ENCODE measurements around the gene ALK. TPM values are rescaled to one million over a fixed set of nuclear protein-coding genes. Genes with fewer than 3 reads are reported as not detected.
A peak's percentile ranks its signal among the peaks of the same experiment; 100 is the strongest.

ALK gene
- total RNA-seq, 4 donors from 2014 or later, result 0.83 to 1.6 (median 1.2) TPM

DNA sequence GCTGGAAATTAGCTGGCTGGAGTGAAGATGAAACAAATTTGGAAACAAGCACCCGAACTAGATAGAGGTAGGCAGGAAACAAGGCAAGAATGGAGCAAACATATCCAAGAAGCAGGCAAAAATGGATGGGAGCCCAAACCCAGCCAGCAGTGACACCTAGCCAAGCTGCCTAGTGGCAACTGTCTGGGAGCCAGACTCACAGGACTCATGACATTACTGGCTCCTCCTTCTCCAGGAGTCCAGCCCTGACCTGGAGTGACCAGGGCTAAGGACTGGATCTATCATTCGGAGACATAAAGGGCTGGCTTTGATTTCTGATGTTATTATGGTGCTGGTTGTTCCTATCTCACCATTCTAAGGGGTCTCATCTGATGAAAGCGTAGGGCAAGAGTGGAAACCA lies 21.3 kb upstream of the ALK start:
- Histone ChIP-seq H3K27me3 (peaks cover 0 to 7% (median 0%) of the 10 kb centered on the region in 4 donors), H3K36me3 (no peaks in the 10 kb centered on the region), H3K27ac (replicated peaks in 1 of 4) (no peak overlapping the region), H3K4me1 (peaks cover 0 to 10% (median 0%) of the 10 kb centered on the region in 4 donors), H3K9me3 (no peaks in the 10 kb centered on the region), H3K4me3 (no peak overlapping the region)
- intact Hi-C loops (cut with DNase I), result no loop called here
- peak; percentile 55 for DNase-seq (ENCODE audit: extremely low spot score)
- WGBS, result 63% methylated on average over 3 of the region's 3 CpGs
- TF ChIP-seq EP300 (IDR thresholded peaks at IDR 0.05) (no peak), POLR2A (IDR thresholded peaks at IDR 0.05; ENCODE audit: low read depth) (no peak), POLR2AphosphoS5 (IDR thresholded peaks at IDR 0.05) (no peak)
- TF ChIP-seq, protein P1, sequence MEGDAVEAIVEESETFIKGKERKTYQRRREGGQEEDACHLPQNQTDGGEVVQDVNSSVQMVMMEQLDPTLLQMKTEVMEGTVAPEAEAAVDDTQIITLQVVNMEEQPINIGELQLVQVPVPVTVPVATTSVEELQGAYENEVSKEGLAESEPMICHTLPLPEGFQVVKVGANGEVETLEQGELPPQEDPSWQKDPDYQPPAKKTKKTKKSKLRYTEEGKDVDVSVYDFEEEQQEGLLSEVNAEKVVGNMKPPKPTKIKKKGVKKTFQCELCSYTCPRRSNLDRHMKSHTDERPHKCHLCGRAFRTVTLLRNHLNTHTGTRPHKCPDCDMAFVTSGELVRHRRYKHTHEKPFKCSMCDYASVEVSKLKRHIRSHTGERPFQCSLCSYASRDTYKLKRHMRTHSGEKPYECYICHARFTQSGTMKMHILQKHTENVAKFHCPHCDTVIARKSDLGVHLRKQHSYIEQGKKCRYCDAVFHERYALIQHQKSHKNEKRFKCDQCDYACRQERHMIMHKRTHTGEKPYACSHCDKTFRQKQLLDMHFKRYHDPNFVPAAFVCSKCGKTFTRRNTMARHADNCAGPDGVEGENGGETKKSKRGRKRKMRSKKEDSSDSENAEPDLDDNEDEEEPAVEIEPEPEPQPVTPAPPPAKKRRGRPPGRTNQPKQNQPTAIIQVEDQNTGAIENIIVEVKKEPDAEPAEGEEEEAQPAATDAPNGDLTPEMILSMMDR (IDR thresholded peaks at IDR 0.05), result no peak

DNA sequence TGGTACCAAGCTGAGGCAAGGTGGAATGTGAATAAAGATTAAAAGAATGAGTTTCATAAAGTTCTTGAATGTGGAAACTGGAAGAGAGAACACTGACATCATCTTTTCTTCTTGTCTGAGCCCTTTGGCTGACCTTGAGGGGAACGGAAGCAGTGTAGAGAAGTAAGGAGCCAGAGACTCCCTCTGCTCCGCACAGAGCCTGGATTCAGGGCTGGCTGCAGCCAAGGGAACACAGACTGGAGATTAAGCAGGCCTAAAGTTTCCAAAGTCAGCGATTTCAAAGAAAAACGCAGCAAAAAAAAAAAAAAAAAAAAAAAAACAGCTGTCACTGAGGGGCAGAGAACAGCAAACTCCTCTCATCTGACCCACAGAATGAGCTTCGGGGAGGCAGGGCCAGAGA lies 19.3 kb upstream of the ALK start:
- intact Hi-C loops (cut with DNase I), result no loop called here
- WGBS, result 40% methylated on average over 5 of the region's 5 CpGs
- H3K36me3 ChIP-seq, result no peaks in the 10 kb centered on the region
- H3K9me3 ChIP-seq, result no peaks in the 10 kb centered on the region
- peak; percentile 55 for DNase-seq (ENCODE audit: extremely low spot score)
- H3K27ac ChIP-seq (replicated peaks in 1 of 4), result no peak overlapping the region
- TF ChIP-seq POLR2A (IDR thresholded peaks at IDR 0.05; ENCODE audit: low read depth) (no peak), EP300 (IDR thresholded peaks at IDR 0.05) (no peak), POLR2AphosphoS5 (IDR thresholded peaks at IDR 0.05) (no peak)
- TF ChIP-seq, protein P1 (IDR thresholded peaks at IDR 0.05), result no peak
- H3K27me3 ChIP-seq, result peaks cover 0 to 5% (median 0%) of the 10 kb centered on the region in 4 donors
- H3K4me3 ChIP-seq, result no peak overlapping the region
- H3K4me1 ChIP-seq, result peaks cover 0 to 10% (median 0%) of the 10 kb centered on the region in 4 donors

DNA sequence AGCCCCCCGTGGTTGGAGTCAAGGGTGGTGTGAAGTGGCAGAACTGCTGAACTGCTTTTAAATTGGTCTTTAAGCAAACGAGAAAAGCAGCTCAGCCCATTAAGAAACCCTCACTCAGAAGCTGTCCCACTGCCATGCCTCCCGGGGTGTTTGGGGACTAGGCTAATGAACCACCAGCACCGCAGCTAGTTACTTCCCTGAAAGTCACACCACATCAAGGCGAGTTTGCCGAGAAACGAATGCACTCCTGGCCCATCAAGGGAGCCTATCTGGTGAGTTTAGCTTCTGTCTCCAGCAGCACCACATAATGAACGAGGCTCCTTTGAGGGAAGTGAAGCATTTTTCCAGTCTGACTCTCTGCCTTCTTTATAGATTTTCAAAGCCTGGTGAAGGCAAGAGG lies 14.6 kb upstream of the ALK start:
- peaks cover 0 to 12% (median 0%) of the 10 kb centered on the region in 4 donors for H3K27me3 ChIP-seq
- intact Hi-C loops (cut with DNase I), result no loop called here
- H3K36me3 ChIP-seq, result no peaks in the 10 kb centered on the region
- no peaks in the 10 kb centered on the region for H3K9me3 ChIP-seq
- TF ChIP-seq POLR2A (IDR thresholded peaks at IDR 0.05; ENCODE audit: low read depth) (no peak), EP300 (IDR thresholded peaks at IDR 0.05) (no peak), POLR2AphosphoS5 (IDR thresholded peaks at IDR 0.05) (no peak)
- TF ChIP-seq, protein P1 (IDR thresholded peaks at IDR 0.05), result no peak
- no peak for DNase-seq (ENCODE audit: extremely low spot score)
- H3K27ac ChIP-seq (replicated peaks in 1 of 4), result no peak overlapping the region
- 37% methylated on average over 8 of the region's 8 CpGs for WGBS
- H3K4me3 ChIP-seq, result no peak overlapping the region
- H3K4me1 ChIP-seq, result peaks cover 0 to 10% (median 0%) of the 10 kb centered on the region in 4 donors

DNA sequence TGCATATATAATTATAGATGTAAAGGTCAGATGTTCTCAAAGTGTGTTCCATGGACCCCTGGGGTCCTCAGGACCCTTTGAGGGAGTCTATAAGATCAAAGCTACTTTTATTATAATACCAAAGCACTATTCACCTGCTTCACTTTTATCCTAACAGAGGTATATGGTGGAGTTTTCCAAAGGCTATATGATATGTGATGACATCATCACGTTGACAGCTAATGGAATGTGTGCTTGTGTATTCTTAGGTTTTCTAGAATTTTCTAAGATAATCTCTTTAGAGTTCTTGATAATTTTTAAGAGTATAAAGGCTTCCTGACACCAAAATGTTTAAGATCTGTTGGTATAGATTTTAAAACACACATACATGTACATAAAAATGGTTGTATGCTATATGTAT lies 10.4 kb upstream of the ALK start:
- peak; percentile 10 for DNase-seq (ENCODE audit: extremely low spot score)
- H3K9me3 ChIP-seq, result no peaks in the 10 kb centered on the region
- no peaks in the 10 kb centered on the region for H3K36me3 ChIP-seq
- 13% methylated on average over 1 of the region's 1 CpG for WGBS
- H3K27me3 ChIP-seq, result peaks cover 0 to 12% (median 0%) of the 10 kb centered on the region in 4 donors
- H3K27ac ChIP-seq (replicated peaks in 1 of 4), result no peak overlapping the region
- TF ChIP-seq, protein P1 (IDR thresholded peaks at IDR 0.05), result no peak
- no peak overlapping the region for H3K4me3 ChIP-seq
- intact Hi-C loops (cut with DNase I), result no loop called here
- no peaks in the 10 kb centered on the region for H3K4me1 ChIP-seq

DNA sequence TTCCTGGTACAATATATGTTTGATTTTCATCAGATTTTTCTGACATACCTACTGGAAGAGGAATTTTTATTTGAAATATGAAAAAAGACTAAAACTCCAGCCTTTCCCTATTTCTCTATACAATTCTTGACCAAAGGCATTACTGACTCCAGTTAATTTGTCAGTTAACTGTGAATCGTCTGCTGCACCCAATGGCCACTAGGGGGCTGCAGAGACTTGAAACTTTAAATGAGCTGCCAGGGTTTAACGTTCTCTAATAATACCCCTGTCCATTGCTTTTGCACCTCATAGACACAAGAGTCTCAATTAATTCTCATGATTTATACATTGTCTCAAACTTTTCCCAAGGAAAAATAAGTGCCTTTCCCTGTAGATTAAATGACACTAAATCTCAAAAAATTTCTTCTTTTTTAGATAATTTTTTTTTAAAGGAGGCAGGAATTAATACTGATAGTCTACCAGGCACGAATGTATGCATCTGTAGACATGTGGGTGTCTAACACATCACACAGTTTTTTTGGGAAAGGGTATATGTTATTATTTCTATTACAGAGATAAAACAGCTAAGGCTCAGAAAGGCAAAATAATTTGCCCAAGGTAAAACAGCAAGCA lies 1.8 kb upstream of the ALK start:
- H3K4me3 ChIP-seq, result no peak overlapping the region
- 27% methylated on average over 3 of the region's 3 CpGs for WGBS
- H3K9me3 ChIP-seq, result no peaks in the 10 kb centered on the region
- no peaks in the 10 kb centered on the region for H3K36me3 ChIP-seq
- H3K27ac ChIP-seq (replicated peaks in 1 of 4), result no peak overlapping the region
- intact Hi-C loops (cut with DNase I), result no loop called here
- DNase-seq (ENCODE audit: extremely low spot score), result no peak
- no peak for TF ChIP-seq POLR2A (IDR thresholded peaks at IDR 0.05; ENCODE audit: low read depth)
- TF ChIP-seq POLR2AphosphoS5 (IDR thresholded peaks at IDR 0.05), result no peak
- TF ChIP-seq, protein P1 (IDR thresholded peaks at IDR 0.05), result peak; percentile 74 to 88 (median 79)
- peaks cover 27 to 31% (median 29%) of the 10 kb centered on the region in 4 donors for H3K4me1 ChIP-seq
- peaks cover 6 to 56% (median 19%) of the 10 kb centered on the region in 4 donors for H3K27me3 ChIP-seq

All from esophagus muscularis mucosa (tissue), 4 donors.